ENCODE measurements around the gene ALG12.

Gene ALG12

DNA sequence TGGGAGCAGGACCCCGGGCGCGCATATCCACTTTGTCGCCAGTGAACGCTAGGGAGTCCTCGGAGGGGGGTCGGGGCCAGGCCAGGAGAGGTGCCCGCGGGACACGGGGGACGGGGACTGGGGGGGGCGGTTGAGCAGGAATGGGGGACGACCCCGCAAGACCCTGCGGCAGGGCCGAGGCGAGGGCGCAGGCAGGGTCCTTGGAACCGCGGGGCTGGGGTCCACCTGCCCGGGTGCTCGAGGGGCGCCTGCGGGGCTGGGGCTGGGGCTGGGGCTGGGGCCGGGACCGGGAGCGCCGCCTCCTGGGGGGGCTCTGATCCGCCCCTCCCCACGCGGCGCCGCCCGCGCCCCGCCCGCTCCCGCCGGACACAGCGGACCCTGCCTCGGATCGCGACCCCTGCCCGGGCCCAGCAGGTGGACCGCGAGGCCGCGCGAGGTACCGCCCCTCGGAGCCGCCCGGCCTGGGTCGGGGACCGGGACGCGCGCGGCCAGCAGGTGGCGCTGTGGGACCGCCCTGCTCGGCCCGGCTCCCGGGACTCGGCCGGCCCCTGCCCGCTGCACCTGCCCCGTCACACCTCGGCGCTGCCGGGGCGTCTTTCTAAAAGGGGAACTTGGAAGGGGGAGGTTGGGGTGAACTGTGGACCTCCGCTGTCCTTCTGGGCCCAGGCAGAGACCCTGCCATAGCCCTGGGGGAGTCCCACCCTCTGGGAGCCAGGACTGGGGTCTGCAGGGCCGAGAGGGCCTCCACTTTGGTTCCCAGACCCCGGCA is 11.2 kb upstream of the ALG12 start:
- no peak for DNase-seq

DNA sequence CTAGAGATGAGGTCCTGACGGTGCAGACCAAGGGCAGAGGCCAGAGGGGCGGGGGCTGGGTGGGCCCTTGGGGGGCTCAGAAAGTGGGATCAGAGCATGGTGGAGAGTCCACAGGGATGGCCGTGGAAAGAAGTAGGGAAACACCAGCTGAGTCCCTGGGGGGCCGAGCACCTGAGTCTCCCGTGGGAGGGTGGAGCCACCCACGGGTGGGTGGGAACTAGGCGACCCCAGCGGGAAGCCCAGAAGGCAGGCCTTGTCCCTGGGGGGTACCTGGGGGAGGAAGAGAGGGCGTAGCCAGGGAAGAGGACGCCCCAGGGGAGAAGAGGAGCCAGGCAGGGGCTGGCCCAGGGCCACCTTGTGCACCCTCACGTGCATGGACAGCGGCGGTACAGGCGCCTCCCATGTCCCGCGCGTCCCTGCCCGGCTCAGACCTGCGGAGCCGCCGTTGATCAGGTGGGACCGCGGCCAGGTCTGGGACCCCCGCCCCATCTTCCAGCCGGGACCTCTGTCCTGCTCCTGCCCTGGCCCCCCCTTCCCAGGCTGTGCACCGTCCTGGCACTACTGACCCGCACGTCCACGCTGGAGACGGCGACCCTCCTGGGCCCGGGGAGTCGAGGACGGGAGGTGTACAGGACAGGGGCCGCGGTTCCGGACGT is 10.4 kb upstream of the ALG12 start:
- no peak for DNase-seq

DNA sequence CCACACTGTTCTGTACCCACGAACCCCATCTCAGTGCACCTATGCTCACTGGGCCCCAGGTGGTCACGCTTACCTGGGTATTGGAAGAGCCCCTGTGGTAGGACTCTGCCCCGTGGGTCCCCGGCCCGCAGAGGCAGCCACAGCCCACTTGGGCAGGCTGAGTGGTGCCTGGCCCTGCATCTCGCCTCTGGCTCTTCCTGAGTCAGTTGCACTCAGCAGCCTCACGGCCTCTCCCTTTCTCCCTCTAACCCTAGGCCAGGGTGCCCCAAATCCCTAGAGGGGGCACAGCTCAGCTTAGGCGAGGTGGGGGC is 9.9 kb upstream of the ALG12 start:
- no peak for DNase-seq

DNA sequence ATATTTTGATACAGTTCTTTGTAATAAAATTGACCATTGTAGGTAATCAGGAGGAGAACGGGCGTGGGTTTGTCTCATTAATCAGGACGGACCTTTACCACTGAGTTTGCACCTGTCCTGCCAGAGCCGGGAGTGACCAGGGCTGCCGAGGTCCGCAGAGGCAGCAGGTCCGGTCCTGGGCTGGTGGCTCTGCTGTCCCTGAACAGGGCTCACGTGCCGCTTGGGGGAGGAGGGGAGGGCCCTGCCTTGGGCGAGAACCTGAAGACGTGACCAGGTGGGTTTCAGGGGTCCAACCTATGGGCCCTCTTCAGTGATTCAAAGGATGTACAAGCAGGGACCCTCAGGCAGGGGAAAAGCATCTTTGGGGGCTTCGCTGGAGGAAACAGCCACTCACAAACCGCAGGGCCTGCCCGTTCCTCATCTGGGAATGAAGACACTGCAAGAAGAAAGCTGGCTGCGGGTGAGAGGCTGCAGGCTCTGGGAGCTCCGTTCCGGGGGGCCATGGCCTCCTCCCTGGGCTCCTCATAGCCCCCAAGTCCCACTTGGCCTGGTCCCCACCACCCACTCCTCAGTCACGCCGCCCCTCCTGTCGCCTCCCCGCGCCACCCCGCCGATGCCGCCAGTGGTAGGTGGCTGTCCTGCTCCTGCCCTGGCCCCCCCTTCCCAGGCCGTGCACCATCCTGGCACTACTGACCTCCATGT is 9.4 kb upstream of the ALG12 start:
- DNase-seq = no peak

DNA sequence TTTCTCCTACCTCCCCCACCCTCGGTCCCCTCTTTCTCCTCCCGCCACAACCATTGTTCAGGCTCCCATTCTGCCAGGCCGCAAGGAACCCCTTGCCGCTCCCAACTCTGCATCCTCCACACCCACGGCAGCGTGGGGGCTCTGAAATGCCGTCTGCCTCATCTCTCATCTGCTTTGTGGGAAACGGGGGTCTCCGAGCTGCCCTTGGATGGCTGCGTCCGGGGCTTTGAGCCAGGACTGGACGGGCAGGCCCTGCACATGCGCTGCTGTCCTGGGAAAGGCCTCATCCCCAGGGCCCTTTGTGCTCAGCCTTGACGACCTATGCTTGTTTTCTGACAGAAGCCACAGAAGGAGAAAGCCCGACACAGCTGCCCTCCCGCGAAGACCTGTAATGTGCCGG is 8.7 kb upstream of the ALG12 start:
- no peak for DNase-seq

DNA sequence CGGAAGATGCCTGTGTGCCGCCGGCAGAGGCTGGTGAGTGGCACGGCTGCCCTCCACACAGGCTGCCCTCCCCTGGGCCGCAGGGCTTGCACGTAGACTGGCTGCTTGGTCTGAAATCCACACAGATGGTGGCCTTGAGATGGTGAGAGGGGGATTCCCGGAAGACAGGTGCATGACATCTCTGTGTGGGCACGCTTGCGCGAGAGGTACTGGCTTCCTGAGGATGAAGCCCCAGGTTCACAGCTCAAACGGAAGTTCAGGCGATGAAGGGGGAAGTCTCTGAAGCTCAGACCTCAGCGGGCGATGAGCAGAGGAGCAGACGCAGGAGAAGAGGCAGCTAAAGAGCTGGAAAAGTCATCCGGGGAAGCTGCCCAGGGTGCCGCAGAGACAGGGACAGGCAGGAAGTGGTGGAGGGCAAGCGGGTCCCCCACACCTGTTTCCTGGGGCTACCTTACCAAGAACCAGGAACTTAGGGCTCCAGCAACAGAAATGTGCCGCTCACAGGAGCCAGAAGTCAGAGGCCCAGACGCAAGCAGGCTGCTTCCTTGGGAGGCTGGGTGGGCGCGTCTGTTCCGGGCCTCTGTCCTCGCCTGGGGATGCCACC is 7.4 kb upstream of the ALG12 start:
- DNase-seq = no peak

DNA sequence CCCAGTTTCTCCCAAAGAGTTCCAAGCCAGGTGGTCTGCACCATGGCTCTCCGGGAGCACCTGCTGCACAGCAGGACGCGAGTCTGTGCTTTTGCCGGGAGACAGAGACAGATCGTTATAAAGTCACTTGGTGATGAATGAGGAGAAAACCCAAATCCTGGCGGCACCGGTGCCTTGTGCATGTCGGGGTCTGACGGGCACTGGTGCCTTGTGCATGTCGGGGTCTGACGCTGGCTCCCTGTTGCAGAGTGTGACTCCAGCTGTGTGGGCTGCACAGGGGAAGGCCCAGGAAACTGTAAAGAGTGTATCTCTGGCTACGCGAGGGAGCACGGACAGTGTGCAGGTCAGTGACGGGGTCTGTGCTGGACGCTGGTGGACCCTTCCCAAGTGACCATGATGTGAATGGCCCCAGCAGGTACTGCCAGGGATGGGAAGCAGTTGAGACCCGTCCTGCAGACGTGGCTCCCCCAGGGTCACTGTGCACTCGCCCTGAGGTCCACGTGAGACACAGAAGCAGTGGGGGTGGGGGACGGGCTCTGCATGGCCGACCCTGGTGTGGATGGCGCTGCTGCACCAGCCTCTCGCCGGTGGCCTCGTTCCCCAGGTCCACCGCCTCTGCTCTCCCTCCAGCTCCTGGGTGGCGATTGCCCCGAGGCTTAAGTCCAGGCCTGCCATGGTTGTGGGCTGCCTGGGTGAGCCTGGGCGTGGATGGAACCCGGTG is 6.0 kb upstream of the ALG12 start:
- no peak for DNase-seq

DNA sequence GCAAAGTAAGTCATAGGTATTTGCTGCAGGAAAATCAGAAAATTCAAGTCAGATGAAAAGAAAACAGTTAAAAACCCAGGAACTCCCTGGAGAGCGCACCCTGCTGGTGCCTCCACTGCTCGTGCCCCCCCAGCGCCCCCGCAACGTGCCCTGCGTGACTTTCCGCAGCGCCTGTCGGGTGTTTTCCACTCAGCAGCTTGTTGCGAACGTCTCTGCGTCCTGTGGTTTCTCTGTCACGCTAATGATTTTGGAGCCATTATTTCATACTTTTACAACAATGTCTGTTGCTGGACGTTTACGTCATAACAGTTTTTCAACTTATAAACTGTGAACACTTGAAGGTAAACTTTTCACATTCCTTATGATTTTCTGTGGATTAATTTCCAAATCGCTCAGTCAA is 5.2 kb upstream of the ALG12 start:
- no peak for DNase-seq

DNA sequence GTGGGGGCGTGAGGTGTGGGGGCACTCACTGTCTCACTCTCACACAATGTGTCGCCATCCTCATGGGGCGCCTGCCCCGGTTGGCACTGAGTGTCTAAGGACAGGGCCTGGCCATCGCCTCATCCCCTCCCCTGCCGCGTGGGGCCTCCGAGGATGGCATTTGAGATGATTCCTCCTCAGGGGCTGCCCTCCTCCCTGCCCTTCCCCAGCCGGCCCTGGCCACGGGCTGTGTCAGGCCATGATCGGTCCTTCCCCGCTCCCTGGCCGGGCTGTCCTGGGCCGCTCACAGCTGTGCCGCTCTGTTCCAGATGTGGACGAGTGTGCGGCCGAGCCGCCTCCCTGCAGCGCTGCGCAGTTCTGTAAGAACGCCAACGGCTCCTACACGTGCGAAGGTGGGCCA is 4.7 kb upstream of the ALG12 start:
- DNase-seq = no peak

DNA sequence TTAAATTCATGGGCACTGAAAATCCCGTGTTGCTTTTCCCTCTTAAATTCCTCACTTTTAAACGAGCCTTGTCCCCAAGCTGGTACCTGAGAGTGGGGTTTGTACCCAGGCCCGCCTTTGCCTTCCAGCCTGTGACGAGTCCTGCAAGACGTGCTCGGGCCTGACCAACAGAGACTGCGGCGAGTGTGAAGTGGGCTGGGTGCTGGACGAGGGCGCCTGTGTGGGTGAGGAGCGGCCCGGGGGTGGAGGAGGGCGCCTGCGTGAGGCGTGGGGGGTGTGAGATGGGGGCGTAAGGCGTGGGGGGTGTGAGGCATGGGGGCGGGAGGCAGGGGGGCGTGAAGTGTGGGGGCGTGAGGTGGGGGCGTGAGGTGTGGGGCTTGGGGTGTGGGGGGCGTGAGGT is 4.2 kb upstream of the ALG12 start:
- no peak for DNase-seq

DNA sequence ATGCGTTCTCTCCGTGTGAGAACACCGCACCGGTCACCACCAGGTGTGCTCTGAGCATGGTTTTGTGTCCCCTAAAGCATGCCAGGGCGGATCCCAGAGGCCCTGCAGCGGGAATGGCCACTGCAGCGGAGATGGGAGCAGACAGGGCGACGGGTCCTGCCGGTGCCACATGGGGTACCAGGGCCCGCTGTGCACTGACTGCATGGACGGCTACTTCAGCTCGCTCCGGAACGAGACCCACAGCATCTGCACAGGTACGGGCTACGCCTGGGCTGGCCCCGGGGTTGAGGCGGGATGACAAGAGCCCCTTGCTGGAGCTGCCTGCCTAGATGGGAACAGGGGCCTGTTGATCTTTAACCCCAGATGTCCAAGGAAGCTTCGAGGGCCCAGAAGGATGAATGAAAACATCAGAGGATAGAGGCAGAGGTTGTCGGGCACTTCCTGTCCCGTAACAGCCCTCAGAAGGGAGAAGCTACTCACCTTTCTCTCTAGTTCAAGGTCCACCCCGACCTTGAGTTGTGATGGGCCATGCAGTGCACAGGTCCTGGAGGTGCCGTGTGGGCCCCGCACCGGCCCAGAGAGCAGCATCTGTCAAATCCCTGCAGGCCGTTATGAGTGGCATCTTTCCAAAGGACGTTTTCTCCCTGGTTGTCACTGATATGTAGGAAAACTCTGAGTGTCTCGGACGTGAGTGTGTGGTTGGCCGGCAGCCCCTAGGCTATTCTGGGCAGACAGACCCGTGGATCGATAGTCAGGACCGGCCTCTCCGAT is 3.5 kb upstream of the ALG12 start:
- DNase-seq = no peak

DNA sequence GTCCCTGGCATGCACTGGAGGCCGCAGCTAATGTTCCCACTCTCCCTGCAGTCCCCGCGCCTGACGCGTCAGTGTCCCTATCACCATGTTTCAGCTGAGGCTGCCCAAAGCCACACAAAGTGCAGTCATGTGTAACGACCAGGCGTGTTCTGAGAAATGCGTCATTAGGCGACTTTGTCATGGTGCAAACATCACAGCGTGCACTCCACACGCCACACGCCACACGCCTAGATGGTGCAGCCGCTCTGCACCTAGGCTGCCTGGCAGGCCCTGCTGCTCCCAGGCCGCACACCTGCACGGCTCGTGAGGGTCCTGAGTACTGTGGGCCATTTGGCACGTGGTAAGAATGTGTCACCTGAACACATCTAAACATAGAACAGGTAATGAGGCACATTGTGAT is 2.6 kb upstream of the ALG12 start:
- DNase-seq = no peak

DNA sequence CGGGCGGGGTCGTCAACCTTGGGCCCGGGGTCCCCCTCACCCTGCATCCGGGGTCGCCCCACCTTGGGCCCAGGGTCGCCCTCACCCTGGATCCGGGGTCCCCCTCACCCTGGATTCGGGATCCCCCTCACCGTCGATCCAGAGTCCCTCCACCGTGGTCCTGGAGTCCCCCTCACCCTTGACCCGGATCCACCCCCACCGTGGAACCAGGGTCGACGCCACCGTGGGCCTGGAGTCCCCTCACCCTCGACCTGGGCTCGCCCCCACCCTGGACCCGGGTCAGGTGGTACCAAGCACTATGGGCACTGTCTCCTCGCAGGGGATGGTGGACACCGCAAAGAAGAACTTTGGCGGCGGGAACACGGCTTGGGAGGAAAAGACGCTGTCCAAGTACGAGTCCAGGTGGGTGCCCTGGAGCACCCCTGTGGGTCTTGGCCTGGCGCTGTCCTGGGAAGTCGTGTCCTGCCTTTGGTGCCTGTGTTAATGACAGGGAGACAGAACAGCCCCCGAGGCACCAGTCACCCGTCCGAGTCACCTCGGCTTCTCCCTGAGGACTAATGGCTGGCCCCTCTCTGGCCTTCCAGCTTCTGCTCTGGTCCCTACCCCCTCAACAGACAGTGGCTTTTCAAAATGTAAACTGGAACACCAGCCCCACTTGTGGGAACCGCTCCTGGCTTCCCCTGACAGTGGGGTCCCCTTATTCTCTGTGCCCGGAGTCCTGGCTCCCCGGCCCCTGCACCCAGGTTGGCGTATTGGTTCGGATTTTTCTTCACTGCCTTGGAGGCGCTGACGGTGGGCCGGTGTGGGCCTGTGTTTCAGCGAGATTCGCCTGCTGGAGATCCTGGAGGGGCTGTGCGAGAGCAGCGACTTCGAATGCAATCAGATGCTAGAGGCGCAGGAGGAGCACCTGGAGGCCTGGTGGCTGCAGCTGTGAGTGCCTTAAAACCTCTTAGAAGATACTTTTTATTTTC is 958 bp upstream of the ALG12 start:
- DNase-seq = no peak

DNA sequence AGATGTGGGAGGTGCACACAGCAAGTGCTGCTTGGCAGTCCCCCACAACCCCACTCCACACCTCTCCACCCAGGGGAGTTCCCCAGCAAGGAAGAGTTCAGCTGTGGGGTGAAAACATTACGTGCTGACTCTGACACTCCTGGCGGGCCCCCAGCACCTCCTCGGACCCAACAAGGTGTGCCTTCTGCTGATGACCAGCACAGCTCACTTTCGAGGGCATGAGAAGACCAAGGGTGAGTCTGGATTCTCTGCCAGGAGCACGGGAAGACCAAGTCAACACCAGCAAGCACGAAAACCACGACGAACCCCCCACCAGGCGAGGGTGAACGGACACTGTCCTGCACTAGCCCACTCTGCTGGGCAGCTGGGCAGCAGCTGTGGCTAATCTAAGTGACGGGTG is 1.4 kb downstream of the ALG12 start:
- no peak for DNase-seq

DNA sequence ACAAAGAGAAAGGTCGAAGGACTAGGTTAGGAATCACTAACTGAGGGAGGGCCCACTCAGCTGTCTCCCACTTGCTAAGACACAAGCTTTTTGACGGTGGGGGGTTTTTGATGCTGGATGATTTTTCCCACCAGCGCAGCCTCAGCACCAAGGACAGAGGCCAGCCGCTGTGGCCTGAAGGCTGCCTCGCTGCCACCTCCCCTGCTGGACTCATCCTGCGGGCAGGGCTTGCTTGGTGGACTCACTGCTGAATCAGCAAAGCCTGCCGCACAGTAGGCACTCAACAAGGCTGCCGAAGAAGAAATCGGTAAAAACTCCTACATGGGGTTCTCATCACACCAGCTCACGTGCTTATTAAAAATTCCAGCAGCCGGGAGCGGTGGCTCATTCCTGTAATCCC is 2.6 kb downstream of the ALG12 start:
- DNase-seq = no peak

DNA sequence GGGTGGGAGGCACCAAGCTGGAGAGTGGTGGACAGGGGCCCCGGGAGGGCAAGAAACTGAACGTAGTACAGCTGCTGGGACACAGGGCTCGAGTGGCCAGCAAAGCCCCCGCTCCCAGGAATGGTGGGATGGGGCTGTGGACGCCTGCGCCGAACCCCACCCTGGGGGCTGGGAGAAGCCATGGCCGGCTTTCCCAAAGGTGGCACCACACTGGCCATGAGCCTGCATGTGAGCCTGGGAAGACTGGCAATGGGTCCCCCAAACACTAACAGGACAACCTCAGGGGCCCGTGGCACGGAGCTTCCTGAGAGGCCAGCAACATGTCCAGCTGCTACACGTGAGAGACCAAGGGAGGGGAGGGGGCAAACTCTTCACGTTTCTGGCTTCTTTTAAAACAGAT is 4.0 kb downstream of the ALG12 start:
- DNase-seq = no peak

DNA sequence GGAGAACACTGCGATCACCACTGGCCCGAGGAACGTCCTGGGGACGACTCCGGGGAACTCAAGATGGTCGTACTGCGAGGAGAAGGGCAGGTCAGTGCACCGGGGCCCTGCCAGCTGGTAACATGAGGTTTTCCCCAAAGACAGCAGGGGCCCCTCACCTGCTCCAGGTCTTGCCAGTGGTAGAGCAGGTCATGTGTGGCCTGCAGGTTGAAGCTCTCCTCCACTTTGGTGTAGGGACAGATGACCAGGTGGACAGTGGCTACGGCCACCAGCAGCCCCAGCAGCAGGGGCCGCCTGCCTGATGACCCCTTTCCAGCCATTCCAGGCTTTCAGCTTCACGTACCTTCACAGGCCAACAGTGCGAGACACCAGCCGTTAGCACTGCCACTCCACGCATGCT is 4.8 kb downstream of the ALG12 start:
- no peak for DNase-seq

DNA sequence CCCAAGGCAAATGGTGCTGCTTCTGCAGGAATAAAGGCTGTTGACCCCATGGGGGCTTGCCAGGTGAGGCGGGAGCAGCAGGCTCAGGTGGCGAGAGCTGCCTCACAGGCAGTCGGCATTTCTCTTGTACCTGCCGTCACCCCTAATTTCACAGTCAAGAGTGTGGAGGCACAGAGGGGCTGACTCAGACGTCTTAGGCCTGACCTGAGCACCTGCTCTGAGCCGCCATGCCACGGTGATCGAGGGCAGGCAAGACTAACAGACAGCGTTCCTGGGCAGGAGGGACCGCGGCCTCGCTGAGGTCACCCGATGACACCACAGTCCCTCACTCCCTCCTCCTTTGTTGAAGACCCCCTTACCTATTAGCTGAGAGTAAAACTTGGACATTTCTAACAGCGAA is 5.2 kb downstream of the ALG12 start:
- DNase-seq = no peak

DNA sequence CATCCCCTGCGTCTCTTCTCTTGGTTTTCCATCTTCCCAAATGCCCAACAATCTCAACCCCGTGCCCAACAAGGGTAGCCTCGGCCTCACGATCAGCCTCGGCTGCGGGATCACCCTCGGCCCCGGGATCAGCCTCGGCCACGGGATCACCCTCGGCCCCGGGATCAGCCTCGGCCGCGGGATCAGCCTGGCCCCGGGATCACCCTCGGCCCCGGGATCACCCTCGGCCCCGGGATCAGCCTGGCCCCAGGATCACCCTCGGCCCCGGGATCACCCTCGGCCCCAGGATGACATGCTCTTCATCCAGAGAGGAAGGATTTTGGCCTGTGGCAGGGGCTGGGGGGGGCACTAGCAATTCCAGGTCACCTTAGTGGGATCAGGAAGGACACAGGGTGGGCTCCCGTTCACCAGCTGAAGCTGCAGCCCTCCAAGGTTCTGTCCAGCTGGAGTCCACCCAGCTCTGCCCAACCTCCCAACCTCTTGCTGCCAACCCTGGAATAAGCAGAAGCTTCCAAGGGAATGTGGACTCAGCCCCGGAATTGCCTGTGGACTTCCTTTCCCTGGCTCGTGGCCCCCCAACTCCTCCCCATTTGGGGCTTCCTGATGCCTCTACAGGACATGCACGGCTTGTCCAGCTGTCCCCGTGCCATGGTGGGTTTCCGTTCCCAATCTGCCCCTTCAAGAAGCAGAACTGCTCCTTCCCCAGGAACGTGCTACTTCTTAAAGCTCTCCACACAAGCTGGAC is 6.2 kb downstream of the ALG12 start:
- no peak for DNase-seq

Measured in DMS153 (cell line).